Thyroid gland (tissue), 4 donors: Measurements from ENCODE around the gene PPP2R2B.

ENCODE experiments used
- CTCF ChIP-seq, 6 experiments: fragments of 200-600 bp in 3 of 6; fragments of 450-650 bp in 3 of 6; sonication (generic) in 3 of 6; IDR thresholded peaks; one replicate each; pipeline ENCODE4 v1.5.1; 2016 to 2019; ENCODE audit warnings: antibody characterized with exemption in 6 of 6, mild to moderate bottlenecking in 2 of 6, inconsistent platforms in 1 of 6, moderate library complexity in 1 of 6
- POLR2A ChIP-seq, 2 donors: fragments of 450-650 bp; IDR thresholded peaks; one replicate each; pipeline ENCODE4 v1.6.1; 2017; ENCODE audit warnings: antibody characterized with exemption in 2 of 2, mild to moderate bottlenecking in 2 of 2, moderate library complexity in 1 of 2

- no peak for TF ChIP-seq CTCF (IDR thresholded peaks at IDR 0.05)
- TF ChIP-seq POLR2A (IDR thresholded peaks at IDR 0.05), result no peak
Measured at GRCh38 chr5:146744068-146744745, 134.3 kb downstream of the PPP2R2B start.
